NCI-H187 (cell line): ENCODE measurements around the gene STARD8.
"Not testable (repeated sequence)": the region's sequence is repeated elsewhere in the genome, so short reads cannot be mapped to it uniquely, and the experiment has no call there.

Experiments
- DNase-seq, 2 experiments: peaks; one replicate each; lab custom pipeline; 2025; lab: John Stamatoyannopoulos, UW

The STARD8 gene

GRCh38 chrX:68659786-68660185 is 12.3 kb downstream of the STARD8 start:
- DNase-seq: no peak

GRCh38 chrX:68660746-68661145 is 13.3 kb downstream of the STARD8 start:
- DNase-seq: no peak

- no peak for DNase-seq
These were observed 18.0 kb downstream of the STARD8 start for GRCh38 chrX:68665502-68665901.

- DNase-seq: no peak
These were observed 19.1 kb downstream of the STARD8 start for GRCh38 chrX:68666580-68666979.

- DNase-seq: no peak
These were observed 21.8 kb downstream of the STARD8 start for GRCh38 chrX:68669094-68669860.

- no peak for DNase-seq
These were observed 22.4 kb downstream of the STARD8 start for GRCh38 chrX:68669871-68670270.

- no peak for DNase-seq
These were observed 23.8 kb downstream of the STARD8 start for GRCh38 chrX:68671221-68671620.

- DNase-seq: no peak
These were observed 25.3 kb downstream of the STARD8 start for GRCh38 chrX:68672581-68673318.

- no peak for DNase-seq
These were observed 28.1 kb downstream of the STARD8 start for GRCh38 chrX:68675571-68675970.

GRCh38 chrX:68676335-68676734 is 28.9 kb downstream of the STARD8 start:
- DNase-seq: no peak

- DNase-seq: no peak
These were observed 30.5 kb downstream of the STARD8 start for GRCh38 chrX:68677998-68678397.

- no peak for DNase-seq
These were observed 34.0 kb downstream of the STARD8 start for GRCh38 chrX:68681443-68681941.

- DNase-seq: no peak
These were observed 35.3 kb downstream of the STARD8 start for GRCh38 chrX:68682790-68683189.

- DNase-seq: no peak
These were observed 36.1 kb downstream of the STARD8 start for GRCh38 chrX:68683580-68683979.

- no peak for DNase-seq
These were observed 36.9 kb downstream of the STARD8 start for GRCh38 chrX:68684291-68684918.

GRCh38 chrX:68684919-68685304 is 37.4 kb downstream of the STARD8 start:
- no peak for DNase-seq

- DNase-seq: no peak
These were observed 38.2 kb downstream of the STARD8 start for GRCh38 chrX:68685685-68686084.

GRCh38 chrX:68686097-68686977 is 38.9 kb downstream of the STARD8 start:
- DNase-seq: no peak

- not testable (repeated sequence) for DNase-seq
These were observed 41.5 kb downstream of the STARD8 start for GRCh38 chrX:68688931-68689330.

- DNase-seq: no peak
These were observed 43.6 kb downstream of the STARD8 start for GRCh38 chrX:68690936-68691501.

- DNase-seq: no peak
These were observed 44.5 kb downstream of the STARD8 start for GRCh38 chrX:68691921-68692320.
